ENCODE data around the gene GJB2.

GRCh38 chr13:20145521-20145920, 47.2 kb downstream of the GJB2 start:
- no peak for TF ChIP-seq CTCF (IDR thresholded peaks at IDR 0.05 in 8 of 11, conservative IDR thresholded peaks at IDR 0.05 in 3 of 11)
- TF ChIP-seq POLR2AphosphoS5 (IDR thresholded peaks at IDR 0.05) = no peak
